Inflammatory macrophage treated with lipopolysaccharide for 1 hour (primary cell): Measurements from ENCODE around the gene ADCY2.
A peak's percentile ranks its signal among the peaks of the same experiment; 100 is the strongest.

Experiments
- DNase-seq, 2 donors: peaks; one replicate each; pipeline ENCODE4 v3.0.0-alpha.2; 2020 to 2022

The ADCY2 gene

GRCh38 chr5:7395947-7396712, at the start of gene ADCY2:
ADCY2 (plus strand) TSS chr5:7396138; CDS start chr5:7396297, 159 bp downstream.
- DNase-seq, result no peak

GRCh38 chr5:7347377-7347776, 48.6 kb upstream of the ADCY2 start:
- no peak for DNase-seq

- DNase-seq, result no peak
Observed at GRCh38 chr5:7348168-7348854, 47.6 kb upstream of the ADCY2 start.

- DNase-seq, result no peak
Observed at GRCh38 chr5:7361593-7361992, 34.3 kb upstream of the ADCY2 start.

GRCh38 chr5:7363067-7363677, 32.8 kb upstream of the ADCY2 start:
- DNase-seq, result no peak

GRCh38 chr5:7364226-7364875, 31.6 kb upstream of the ADCY2 start:
- DNase-seq, result no peak

- no peak for DNase-seq
Observed at GRCh38 chr5:7367780-7368179, 28.2 kb upstream of the ADCY2 start.

- no peak for DNase-seq
Observed at GRCh38 chr5:7372399-7372798, 23.5 kb upstream of the ADCY2 start.

GRCh38 chr5:7374186-7374585, 21.8 kb upstream of the ADCY2 start:
- DNase-seq, result no peak

GRCh38 chr5:7375457-7375856, 20.5 kb upstream of the ADCY2 start:
- DNase-seq, result no peak

GRCh38 chr5:7376871-7377270, 19.1 kb upstream of the ADCY2 start:
- DNase-seq, result peak; percentile 30 to 81

GRCh38 chr5:7377761-7378160, 18.2 kb upstream of the ADCY2 start:
- peak in 1 of 2 donors; percentile 35 for DNase-seq

GRCh38 chr5:7382588-7382987, 13.3 kb upstream of the ADCY2 start:
- no peak for DNase-seq

- DNase-seq, result no peak
Observed at GRCh38 chr5:7385681-7386080, 10.3 kb upstream of the ADCY2 start.

- no peak for DNase-seq
Observed at GRCh38 chr5:7388553-7388952, 7.4 kb upstream of the ADCY2 start.

GRCh38 chr5:7391215-7391614, 4.7 kb upstream of the ADCY2 start:
- DNase-seq, result no peak

- DNase-seq, result peak in 1 of 2 donors; percentile 26
Observed at GRCh38 chr5:7391814-7392692, 3.9 kb upstream of the ADCY2 start.

- no peak for DNase-seq
Observed at GRCh38 chr5:7392693-7393024, 3.3 kb upstream of the ADCY2 start.

GRCh38 chr5:7393921-7394799, 1.8 kb upstream of the ADCY2 start:
- no peak for DNase-seq

GRCh38 chr5:7394889-7395431, 978 bp upstream of the ADCY2 start:
- no peak for DNase-seq

- DNase-seq, result no peak
Observed at GRCh38 chr5:7395432-7395946, 449 bp upstream of the ADCY2 start.
